Measurements from ENCODE around the gene DDR2.

The DDR2 gene

GRCh38 chr1:162832470-162832869 lies 200.2 kb downstream of the DDR2 start:
- no peak overlapping the region for H3K4me3 ChIP-seq (IDR thresholded peaks at IDR 0.05; ENCODE audit: insufficient read depth, low read depth, low read length)
- no peak overlapping the region for H3K27ac ChIP-seq
- no peak overlapping the region for H3K4me2 ChIP-seq
- no peaks in the 10 kb centered on the region for H3K36me3 ChIP-seq (ENCODE audit: insufficient read depth)
- no peaks in the 10 kb centered on the region for H3K27me3 ChIP-seq (ENCODE audit: insufficient read depth, low read depth)
- TF ChIP-seq CTCF (conservative IDR thresholded peaks at IDR 0.05; ENCODE audit: low read depth, low read length) = no peak
- H3K79me2 ChIP-seq (ENCODE audit: insufficient read depth, low read depth) = no peaks in the 10 kb centered on the region
- no peak overlapping the region for H2AFZ ChIP-seq (ENCODE audit: low read depth)
- H4K20me1 ChIP-seq (ENCODE audit: insufficient read depth) = no peaks in the 10 kb centered on the region
- H3K9ac ChIP-seq = no peak overlapping the region
- H3K4me1 ChIP-seq (ENCODE audit: low read depth, poor library complexity, severe bottlenecking) = peaks cover 37% of the 10 kb centered on the region

GRCh38 chr1:162835157-162835899 lies 203.1 kb downstream of the DDR2 start:
- H3K27me3 ChIP-seq (ENCODE audit: insufficient read depth, low read depth) = no peaks in the 10 kb centered on the region
- H3K4me2 ChIP-seq = peak overlapping the region; percentile 44
- no peak for TF ChIP-seq CTCF (conservative IDR thresholded peaks at IDR 0.05; ENCODE audit: low read depth, low read length)
- no peak overlapping the region for H2AFZ ChIP-seq (ENCODE audit: low read depth)
- H3K4me3 ChIP-seq (IDR thresholded peaks at IDR 0.05; ENCODE audit: insufficient read depth, low read depth, low read length) = no peak overlapping the region
- peak overlapping the region; percentile 11; the same call in 1 of the 2 replicates for H3K27ac ChIP-seq
- no peaks in the 10 kb centered on the region for H4K20me1 ChIP-seq (ENCODE audit: insufficient read depth)
- no peaks in the 10 kb centered on the region for H3K36me3 ChIP-seq (ENCODE audit: insufficient read depth)
- no peaks in the 10 kb centered on the region for H3K79me2 ChIP-seq (ENCODE audit: insufficient read depth, low read depth)
- H3K9ac ChIP-seq = no peak overlapping the region
- H3K4me1 ChIP-seq (ENCODE audit: low read depth, poor library complexity, severe bottlenecking) = peaks cover 37% of the 10 kb centered on the region

Data from KMS-11 (cell line).